Measurements from ENCODE around the gene CAMK2G. TPM values are rescaled to one million over a fixed set of nuclear protein-coding genes. Genes with fewer than 3 reads are reported as not detected.

Gene CAMK2G
- total RNA-seq, 2 experiments from 2014 or later = 15.8 to 16.2 TPM

- POLR2A ChIA-PET = no interaction called here
- CTCF ChIA-PET = interaction anchor here (1.6 kb wide), 1 partner anchor 24 kb away, joined by 3 read pairs; no protein-coding TSS in a partner anchor
Measured at GRCh38 chr10:73871295-73872189, 2.8 kb downstream of the CAMK2G start.

DNA sequence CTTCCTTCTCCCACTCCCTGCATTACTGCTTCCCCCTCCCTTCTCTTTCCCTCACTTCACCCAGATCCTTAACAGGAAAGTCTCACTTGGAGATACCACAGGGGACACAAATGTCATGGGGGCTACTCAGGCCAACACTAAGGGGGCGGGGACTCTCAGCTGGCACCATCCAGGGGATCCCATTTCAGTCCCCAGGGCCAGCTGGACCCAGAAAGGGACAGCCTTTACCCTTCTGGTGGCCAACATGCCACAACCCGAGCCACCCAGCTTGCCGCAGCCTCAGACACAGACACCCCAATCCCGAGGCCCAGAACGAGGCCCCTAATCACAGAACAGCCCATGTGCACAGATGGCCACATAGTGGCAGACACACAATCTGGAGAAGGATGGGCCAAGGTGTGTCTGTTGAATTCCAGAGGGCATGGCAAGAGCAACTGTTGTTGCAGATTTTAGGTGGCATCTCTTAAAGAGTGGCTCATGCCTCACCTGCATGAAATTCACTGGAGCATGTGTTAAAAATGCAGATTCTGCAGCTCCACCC is 5.6 kb downstream of the CAMK2G start:
- CTCF ChIA-PET = interaction anchor here (1.4 to 2.0 kb wide), 3 partner anchors 11 to 72 kb away, joined by 3 to 9 read pairs (median 7); no protein-coding TSS in a partner anchor
- POLR2A ChIA-PET = no interaction called here

- ChIA-PET CTCF (interaction anchor here (1.5 to 2.0 kb wide), 2 partner anchors 18 to 19 kb away, joined by 4 to 7 read pairs; no protein-coding TSS in a partner anchor), POLR2A (interaction anchor here (1.3 kb wide), 1 partner anchor 11 kb away, joined by 3 read pairs; no protein-coding TSS in a partner anchor)
Measured at GRCh38 chr10:73867871-73868631, 6.3 kb downstream of the CAMK2G start.

GRCh38 chr10:73867126-73867807 is 7.1 kb downstream of the CAMK2G start:
- ChIA-PET POLR2A (interaction anchor here (1.3 kb wide), 1 partner anchor 10 kb away, joined by 3 read pairs; no protein-coding TSS in a partner anchor), CTCF (interaction anchor here (1.5 to 2.7 kb wide), 3 partner anchors 8 to 18 kb away, joined by 4 to 8 read pairs (median 7); partner anchors contain the start of gene CAMK2G)

DNA sequence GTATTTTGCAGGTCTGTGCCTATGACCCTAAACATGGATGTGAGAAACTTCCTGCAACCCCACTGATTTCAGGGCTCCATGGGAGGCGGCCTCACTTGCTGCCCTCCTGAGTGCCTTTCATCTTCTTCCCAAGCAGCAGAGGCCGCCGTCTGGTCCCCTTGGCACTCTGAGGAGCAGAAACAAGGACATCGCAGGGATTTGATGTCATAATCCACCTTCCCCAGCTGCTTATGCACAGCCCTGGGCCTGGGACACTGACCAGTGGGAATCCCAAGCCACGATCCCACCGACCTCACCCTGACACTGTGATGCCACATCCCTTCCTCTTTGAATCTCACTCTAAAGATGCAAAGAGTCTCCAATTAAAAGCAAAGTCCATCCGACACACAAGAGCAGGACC is 7.7 kb downstream of the CAMK2G start:
- ChIA-PET POLR2A (interaction anchor here (2.8 kb wide), 1 partner anchor 8 kb away, joined by 14 read pairs; the partner anchor contains the start of gene CAMK2G), CTCF (interaction anchor here (1.5 to 3.4 kb wide), 3 partner anchors 8 to 16 kb away, joined by 4 to 19 read pairs (median 8); partner anchors contain the start of gene CAMK2G)

GRCh38 chr10:73865459-73866442 is 8.6 kb downstream of the CAMK2G start:
- ChIA-PET CTCF (interaction anchor here (0.6 to 3.4 kb wide), 4 partner anchors 9 to 21 kb away, joined by 3 to 19 read pairs (median 6); partner anchors contain the start of gene CAMK2G), POLR2A (interaction anchor here (2.8 kb wide), 1 partner anchor 9 kb away, joined by 14 read pairs; the partner anchor contains the start of gene CAMK2G)

DNA sequence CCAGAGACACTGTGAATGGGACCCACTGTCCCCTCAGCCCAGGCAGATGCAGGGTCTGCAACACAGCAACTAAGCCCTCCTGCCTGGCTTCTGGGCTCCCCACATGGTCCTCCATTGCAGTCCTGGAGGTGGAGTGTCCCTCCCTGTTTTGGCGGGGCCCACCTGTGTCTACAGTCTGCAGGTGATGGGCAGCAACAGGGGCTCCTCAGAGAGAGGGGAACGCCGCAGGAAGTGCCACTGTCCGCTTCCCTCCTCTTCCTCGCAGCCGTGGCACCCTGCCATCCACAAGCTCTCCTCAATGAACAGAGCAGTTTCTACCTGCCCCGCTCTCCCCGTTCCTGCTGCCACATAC is 9.3 kb downstream of the CAMK2G start:
- POLR2A ChIA-PET = interaction anchor here (2.8 kb wide), 1 partner anchor 9 kb away, joined by 14 read pairs; the partner anchor contains the start of gene CAMK2G

GRCh38 chr10:73864229-73864628 is 10.1 kb downstream of the CAMK2G start:
- ChIA-PET POLR2A (interaction anchor here (2.8 kb wide), 1 partner anchor 10 kb away, joined by 14 read pairs; the partner anchor contains the start of gene CAMK2G), CTCF (interaction anchor here (1.1 to 3.4 kb wide), 4 partner anchors 11 to 76 kb away, joined by 3 to 19 read pairs (median 6); partner anchors contain the start of gene CAMK2G)

More for the DNA sequence above, 9.3 kb downstream of the CAMK2G start:
- CTCF ChIA-PET = interaction anchor here (2.7 to 3.4 kb wide), 2 partner anchors 10 to 15 kb away, joined by 8 to 19 read pairs; partner anchors contain the start of gene CAMK2G

DNA sequence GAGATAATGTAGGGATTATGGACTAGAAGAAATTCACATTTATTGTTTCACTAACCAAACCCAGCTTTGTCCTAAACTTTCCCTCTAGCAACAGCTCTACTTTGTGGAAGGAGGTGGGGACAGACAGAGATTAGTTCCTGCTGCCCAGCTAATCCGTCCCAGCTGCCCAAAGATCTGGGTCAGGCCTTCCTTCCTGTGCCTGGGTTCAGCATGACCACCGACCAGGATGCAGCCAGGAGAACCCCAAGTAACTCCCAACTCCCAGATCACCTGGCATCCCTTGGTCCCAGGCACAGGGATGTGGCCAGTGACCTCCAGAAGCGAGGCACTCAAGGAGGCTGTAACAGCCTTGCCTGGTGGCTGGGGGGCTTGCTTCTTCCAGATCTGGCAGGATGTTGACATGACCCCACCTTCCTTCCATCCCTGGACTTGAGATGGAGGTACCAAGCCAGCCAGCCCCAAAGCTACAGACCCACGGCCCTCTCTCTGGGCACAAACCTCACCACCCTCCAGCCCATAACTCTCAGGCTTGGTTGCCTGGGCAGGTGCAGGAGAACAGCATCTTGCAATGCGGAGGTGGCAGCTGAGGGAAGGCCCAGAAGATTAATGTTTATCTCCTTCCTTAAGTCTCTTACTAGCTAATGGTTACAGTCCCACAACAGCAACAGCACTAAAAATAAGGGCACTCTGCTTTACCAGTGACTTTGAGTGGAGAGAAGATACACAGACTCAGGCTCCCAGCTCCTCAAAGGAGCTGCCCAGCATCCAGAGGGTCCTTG is 11.1 kb downstream of the CAMK2G start:
- POLR2A ChIA-PET = interaction anchor here (1.6 kb wide), 1 partner anchor 11 kb away, joined by 4 read pairs; the partner anchor contains the start of gene CAMK2G
- CTCF ChIA-PET = interaction anchor here (1.1 to 3.4 kb wide), 3 partner anchors 16 to 77 kb away, joined by 3 to 19 read pairs (median 12); no protein-coding TSS in a partner anchor

GRCh38 chr10:73862011-73862410 is 12.3 kb downstream of the CAMK2G start:
- CTCF ChIA-PET = interaction anchor here (1.2 to 2.5 kb wide), 6 partner anchors 9 to 333 kb away, joined by 3 to 12 read pairs (median 4); no protein-coding TSS in a partner anchor
- POLR2A ChIA-PET = no interaction called here

DNA sequence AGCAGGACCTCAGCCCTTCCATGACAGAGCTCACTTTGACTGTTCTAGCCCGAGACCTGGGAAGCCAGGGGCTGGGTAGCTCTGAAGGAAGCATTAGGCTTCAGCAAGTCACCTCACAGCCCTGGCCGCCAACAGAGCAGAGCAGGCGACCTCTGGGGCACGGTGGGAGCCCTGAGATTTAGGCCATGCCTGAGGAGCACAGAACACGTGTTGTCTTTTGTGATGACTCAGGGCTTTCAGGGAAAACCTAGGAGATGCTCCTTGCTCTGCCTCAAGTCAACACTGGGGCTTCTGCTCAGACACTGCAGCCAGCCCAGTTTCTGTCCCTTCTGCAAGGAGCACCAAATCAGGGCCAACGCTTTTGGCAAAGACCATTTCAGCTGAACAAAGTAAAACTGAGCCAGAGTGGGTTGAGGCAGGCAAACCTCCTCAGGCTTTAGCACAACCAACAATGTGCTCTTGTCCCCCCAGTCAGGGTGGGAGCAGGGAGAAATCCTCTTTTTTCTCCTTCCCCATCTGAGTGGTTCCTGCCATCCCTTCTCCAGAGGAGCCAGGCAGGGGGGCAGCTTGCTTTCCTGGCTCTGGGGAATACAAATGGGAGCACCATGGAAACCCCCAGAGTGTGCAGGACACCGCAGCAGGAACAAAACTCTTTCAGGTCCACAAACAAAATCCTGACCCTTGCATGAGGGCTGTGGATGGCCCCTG is 14.4 kb downstream of the CAMK2G start:
- POLR2A ChIA-PET = no interaction called here

DNA sequence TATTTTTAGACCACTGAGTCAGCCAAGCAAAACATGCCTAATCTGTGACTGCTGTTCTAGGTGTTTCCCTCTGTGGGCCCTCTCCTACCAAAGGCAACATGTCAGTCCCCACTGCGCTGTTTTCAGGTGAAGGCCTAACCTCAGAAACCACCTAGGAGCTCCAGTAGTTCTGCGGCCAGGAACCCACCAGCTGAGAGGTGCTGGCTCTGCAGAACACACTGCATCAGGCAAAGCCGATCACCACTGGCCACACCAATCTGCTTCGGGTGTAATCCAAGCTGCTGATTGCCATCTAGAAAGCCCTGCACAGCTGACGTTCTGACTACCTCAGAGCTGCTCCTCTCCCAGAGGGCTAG is 14.9 kb downstream of the CAMK2G start:
- CTCF ChIA-PET = interaction anchor here (1.1 to 5.3 kb wide), 3 partner anchors 11 to 97 kb away, joined by 4 to 37 read pairs (median 5); no protein-coding TSS in a partner anchor
- POLR2A ChIA-PET = no interaction called here

More for the DNA sequence above, 14.4 kb downstream of the CAMK2G start:
- CTCF ChIA-PET = interaction anchor here (1.1 to 5.3 kb wide), 3 partner anchors 10 to 96 kb away, joined by 4 to 37 read pairs (median 5); no protein-coding TSS in a partner anchor

GRCh38 chr10:73858750-73859427 is 15.5 kb downstream of the CAMK2G start:
- POLR2A ChIA-PET = no interaction called here
- CTCF ChIA-PET = interaction anchor here (1.1 to 5.3 kb wide), 3 partner anchors 11 to 97 kb away, joined by 4 to 37 read pairs (median 5); no protein-coding TSS in a partner anchor

GRCh38 chr10:73858013-73858708 is 16.2 kb downstream of the CAMK2G start:
- POLR2A ChIA-PET = interaction anchor here (0.9 kb wide), 1 partner anchor 9 kb away, joined by 3 read pairs; no protein-coding TSS in a partner anchor
- CTCF ChIA-PET = interaction anchor here (1.9 to 5.3 kb wide), 2 partner anchors 21 to 83 kb away, joined by 6 to 37 read pairs; no protein-coding TSS in a partner anchor

Data from activated CD8-positive, alpha-beta memory T cell treated with anti-CD3 and anti-CD28 coated beads for 36 hours (primary cell).